Gastrocnemius medialis (tissue), 4 donors: ENCODE measurements around the gene ARF1. TPM values are rescaled to one million over a fixed set of nuclear protein-coding genes. Genes with fewer than 3 reads are reported as not detected.

ENCODE experiments used
- ATAC-seq, 2 donors: fragments of 150-250 bp; one replicate each; pipeline ENCODE4 v1.9.1; 2016
- DNase-seq, 2 donors: peaks; one replicate each; pipeline ENCODE4 v3.0.0-alpha.2; 2019
- H3K27ac ChIP-seq, 4 donors: fragments of 200-600 bp; sonication (generic); 1 replicate in 1 of 4; 2 replicates in 3 of 4; pipeline ENCODE4 v1.5.1; 2016 to 2018; ENCODE audit warnings: mild to moderate bottlenecking in 2 of 4, moderate library complexity in 1 of 4
- H3K27me3 ChIP-seq, 3 donors: fragments of 200-600 bp; sonication (generic) in 2 of 3; 1 replicate in 1 of 3; 2 replicates in 2 of 3; pipeline versions ENCODE4 v1.5.1 to v1.6.0; 2016 to 2019; ENCODE audit warnings: mild to moderate bottlenecking in 1 of 3, moderate library complexity in 1 of 3
- H3K36me3 ChIP-seq, 2 donors: fragments of 200-600 bp; sonication (generic) in 1 of 2; one replicate each; pipeline ENCODE4 v1.5.1; 2017 to 2018
- H3K4me1 ChIP-seq, 2 donors: fragments of 200-600 bp; sonication (generic) in 1 of 2; one replicate each; pipeline ENCODE4 v1.5.1; 2016 to 2017; ENCODE audit warnings: mild to moderate bottlenecking in 2 of 2
- H3K4me3 ChIP-seq, 4 donors: fragments of 200-600 bp; sonication (generic) in 3 of 4; 1 replicate in 1 of 4; 2 replicates in 3 of 4; pipeline ENCODE4 v1.5.1; 2016 to 2019; ENCODE audit warnings: mild to moderate bottlenecking in 2 of 4
- H3K9me3 ChIP-seq, 3 donors: fragments of 200-600 bp; sonication (generic) in 2 of 3; 1 replicate in 1 of 3; 2 replicates in 2 of 3; pipeline ENCODE4 v1.5.1; 2016 to 2019
- CTCF ChIP-seq, 5 experiments: fragments of 450-650 bp in 3 of 5; fragments of 200-600 bp in 2 of 5; sonication (generic) in 2 of 5; IDR thresholded peaks in 4 of 5; conservative IDR thresholded peaks in 1 of 5; 1 replicate in 4 of 5; 2 replicates in 1 of 5; pipeline ENCODE4 v1.5.1; 2016 to 2019; ENCODE audit warnings: antibody characterized with exemption in 5 of 5, mild to moderate bottlenecking in 3 of 5, moderate library complexity in 3 of 5
- POLR2A ChIP-seq, 2 donors: fragments of 450-650 bp; IDR thresholded peaks; one replicate each; pipeline ENCODE4 v1.6.1; 2017; ENCODE audit warnings: antibody characterized with exemption in 2 of 2, mild to moderate bottlenecking in 2 of 2, moderate library complexity in 2 of 2
- in situ Hi-C, 4 donors: fragments of 200-750 bp; cut with MboI; loops; one replicate each; pipeline versions ENCODE4 v1.15.0 to v1.8.0; 2017; ENCODE audit warnings: low sequenced_read_pairs in 4 of 4
- intact Hi-C: fragments of 100-400 bp; cut with DNase I; formaldehyde crosslinking; loops from one replicate; pipeline ENCODE4 v1.15.1; 2023; ENCODE audit warnings: low total_unique reads
- total RNA-seq, 4 donors: library from RNA; depleted of rRNA; stranded (reverse); fragments of >200 nt; gene quantifications; one replicate each; pipeline versions ENCODE4 v1.1.0 to v1.2.3, GENCODE V29; 2016

Gene ARF1
- total RNA-seq, 4 donors from 2014 or later: 234 to 422 (median 306) TPM

DNA sequence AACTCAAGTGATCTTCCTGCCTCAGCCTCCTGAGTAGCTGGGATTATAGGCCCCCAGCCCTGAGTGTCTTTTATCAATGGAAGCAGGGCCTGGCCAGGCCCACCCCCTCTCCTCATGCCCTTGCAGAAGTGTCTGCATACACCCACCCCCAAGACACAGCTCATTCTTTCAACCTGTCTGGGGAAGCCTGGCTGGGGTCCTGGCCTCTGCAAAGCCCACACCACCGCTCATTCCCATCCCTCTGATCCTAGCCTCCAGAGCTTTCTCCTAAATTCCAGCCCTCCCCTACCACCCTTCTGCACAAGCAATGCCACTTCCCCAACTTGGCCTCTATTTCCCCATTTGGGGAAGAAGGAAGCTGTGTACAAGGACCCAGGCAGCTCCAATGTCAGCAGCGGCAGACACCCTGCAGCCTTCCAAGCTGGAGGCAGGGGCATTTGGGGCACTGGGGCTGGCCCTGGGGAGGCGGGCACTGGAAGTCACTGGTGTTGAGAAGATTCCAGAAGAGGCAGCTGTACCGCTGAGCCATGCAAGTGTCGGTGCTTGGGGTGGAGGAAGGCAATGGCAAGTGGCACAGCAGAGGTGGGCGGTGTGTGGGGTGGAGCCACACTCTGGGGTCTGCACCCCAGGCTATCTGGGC, 33.7 kb upstream of the ARF1 start:
- no peak for ATAC-seq
- intact Hi-C loops: no loop called here
- no peak for DNase-seq

DNA sequence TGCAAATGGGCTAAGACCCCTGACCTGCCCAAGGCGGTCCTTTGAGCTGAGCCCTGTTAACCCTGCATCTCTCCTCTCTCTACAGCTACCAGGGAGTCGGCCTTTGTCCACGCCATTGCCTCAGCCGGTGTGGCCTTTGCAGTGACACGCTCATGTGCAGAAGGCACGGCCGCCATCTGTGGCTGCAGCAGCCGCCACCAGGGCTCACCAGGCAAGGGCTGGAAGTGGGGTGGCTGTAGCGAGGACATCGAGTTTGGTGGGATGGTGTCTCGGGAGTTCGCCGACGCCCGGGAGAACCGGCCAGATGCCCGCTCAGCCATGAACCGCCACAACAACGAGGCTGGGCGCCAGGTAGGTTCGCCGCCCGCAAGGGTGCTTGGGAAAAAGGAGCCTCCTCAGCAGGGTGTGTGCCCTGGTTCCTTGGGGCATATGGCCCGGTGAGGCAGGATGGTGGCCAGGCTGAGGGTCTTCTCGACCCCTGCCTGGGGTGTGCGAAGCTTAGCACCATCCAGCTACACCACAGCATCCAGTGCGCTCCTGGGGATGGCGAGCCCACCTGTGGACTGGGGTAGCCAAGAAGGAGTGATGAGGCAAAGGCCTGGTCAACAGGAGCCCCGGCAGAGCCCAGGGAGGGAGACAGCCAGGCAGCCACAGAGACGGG, 31.8 kb upstream of the ARF1 start:
- Histone ChIP-seq H3K4me1 (no peaks in the 10 kb centered on the region), H3K9me3 (no peaks in the 10 kb centered on the region), H3K4me3 (no peak overlapping the region), H3K36me3 (no peaks in the 10 kb centered on the region), H3K27me3 (peaks cover 6 to 14% (median 8%) of the 10 kb centered on the region in 3 donors), H3K27ac (no peak overlapping the region)
- DNase-seq (no peak), ATAC-seq (no peak)
- TF ChIP-seq POLR2A (IDR thresholded peaks at IDR 0.05) (no peak), CTCF (IDR thresholded peaks at IDR 0.05 in 4 of 5, conservative IDR thresholded peaks at IDR 0.05 in 1 of 5) (no peak)
- in situ Hi-C loops (no loop called here), intact Hi-C loops (no loop called here)

More for the DNA sequence above, 33.7 kb upstream of the ARF1 start:
- no peak overlapping the region for H3K27ac ChIP-seq
- H3K9me3 ChIP-seq: no peaks in the 10 kb centered on the region
- H3K4me3 ChIP-seq: no peak overlapping the region
- H3K27me3 ChIP-seq: peaks cover 5 to 6% (median 5%) of the 10 kb centered on the region in 3 donors
- in situ Hi-C loops: no loop called here
- H3K4me1 ChIP-seq: no peaks in the 10 kb centered on the region
- TF ChIP-seq POLR2A (IDR thresholded peaks at IDR 0.05): no peak
- TF ChIP-seq CTCF (IDR thresholded peaks at IDR 0.05 in 4 of 5, conservative IDR thresholded peaks at IDR 0.05 in 1 of 5): no peak
- no peaks in the 10 kb centered on the region for H3K36me3 ChIP-seq

- Histone ChIP-seq H3K27ac (no peak overlapping the region), H3K36me3 (no peaks in the 10 kb centered on the region), H3K27me3 (peaks cover 43 to 79% (median 60%) of the 10 kb centered on the region in 3 donors), H3K9me3 (no peaks in the 10 kb centered on the region), H3K4me3 (no peak overlapping the region), H3K4me1 (peaks cover 0 to 5% of the 10 kb centered on the region in 2 donors)
- DNase-seq (no peak), ATAC-seq (no peak)
- TF ChIP-seq CTCF (IDR thresholded peaks at IDR 0.05 in 4 of 5, conservative IDR thresholded peaks at IDR 0.05 in 1 of 5): no peak
- TF ChIP-seq POLR2A (IDR thresholded peaks at IDR 0.05): no peak
- in situ Hi-C loops (no loop called here), intact Hi-C loops (no loop called here)
Measured at GRCh38 chr1:228058172-228058948, 24.1 kb upstream of the ARF1 start.

- intact Hi-C loops: no loop called here
- Histone ChIP-seq H3K9me3 (no peaks in the 10 kb centered on the region), H3K4me1 (peaks cover 0 to 5% of the 10 kb centered on the region in 2 donors), H3K4me3 (no peak overlapping the region), H3K27ac (no peak overlapping the region), H3K36me3 (no peaks in the 10 kb centered on the region), H3K27me3 (peaks cover 47 to 77% (median 60%) of the 10 kb centered on the region in 3 donors)
- in situ Hi-C loops: no loop called here
- TF ChIP-seq CTCF (IDR thresholded peaks at IDR 0.05 in 4 of 5, conservative IDR thresholded peaks at IDR 0.05 in 1 of 5) (no peak), POLR2A (IDR thresholded peaks at IDR 0.05) (no peak)
- no peak for ATAC-seq
- no peak for DNase-seq
Measured at GRCh38 chr1:228058949-228059633, 23.4 kb upstream of the ARF1 start.
